Colonic mucosa (tissue), 4 donors: ENCODE measurements around the gene SLC6A19. TPM values are rescaled to one million over a fixed set of nuclear protein-coding genes. Genes with fewer than 3 reads are reported as not detected.

Experiments used
- DNase-seq: peaks from one replicate; pipeline ENCODE4 v3.0.0-alpha.2; 2020
- H3K27ac ChIP-seq: fragments of 200-600 bp; one replicate; pipeline ENCODE4 v1.8.0; 2021
- H3K27me3 ChIP-seq: fragments of 200-600 bp; one replicate; pipeline ENCODE4 v1.8.0; 2021
- H3K36me3 ChIP-seq: fragments of 200-600 bp; one replicate; pipeline ENCODE4 v1.8.0; 2021
- H3K4me1 ChIP-seq: fragments of 200-600 bp; one replicate; pipeline ENCODE4 v1.8.0; 2021; ENCODE audit warnings: mild to moderate bottlenecking
- H3K4me3 ChIP-seq: fragments of 200-600 bp; one replicate; pipeline ENCODE4 v1.8.0; 2021
- H3K9ac ChIP-seq, 2 donors: one replicate each; pipeline ENCODE4 v1.7.0; 2013; ENCODE audit warnings: control low read depth in 2 of 2, low read depth in 2 of 2, low read length in 2 of 2
- H3K9me3 ChIP-seq: fragments of 200-600 bp; one replicate; pipeline ENCODE4 v1.8.0; 2021
- intact Hi-C: fragments of 100-400 bp; cut with DNase I; formaldehyde crosslinking; loops from one replicate; pipeline ENCODE4 v1.14.1; 2022
- total RNA-seq, 2 donors: library from RNA; stranded (reverse); fragmentation: NEBNext Ultra II Directional in 1 of 2; extraction: Animal tissue kit (Norgen Biotek cat#: 25700) in 1 of 2; gene quantifications; one replicate each; pipeline ENCODE4 v1.2.1, GENCODE V29; 2021
- TF ChIP-seq, protein P1 (sequence below): fragments of 200-600 bp; IDR thresholded peaks from one replicate; pipeline ENCODE4 v1.8.0; 2022; ENCODE audit warnings: antibody characterized with exemption, mild to moderate bottlenecking
- donor health status: healthy.
- donor health status: DM: no; HTN: no; CAD: no.
- donor health status: DM: no; HTN: no; CAD: no.

Gene SLC6A19
- total RNA-seq, 2 donors from 2014 or later, result 0.67 to 56.2 TPM

DNA sequence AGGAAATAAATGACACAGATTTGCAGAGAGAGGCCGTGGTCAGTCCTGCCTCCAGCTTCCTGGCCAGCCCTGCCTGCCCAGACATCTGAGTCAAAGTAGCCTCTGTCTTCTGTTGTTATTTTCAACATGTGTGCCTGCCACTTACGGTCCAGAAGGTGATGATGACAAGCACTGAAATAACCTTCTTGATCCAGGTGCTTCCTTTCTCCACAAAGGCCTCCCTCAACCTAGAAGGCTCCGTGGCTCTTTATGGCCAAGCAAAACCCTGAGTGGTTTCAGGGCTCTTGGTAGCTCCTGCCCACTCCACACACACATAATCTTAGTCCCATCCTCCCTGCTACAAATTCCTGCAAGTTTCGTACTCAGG lies 34.1 kb upstream of the SLC6A19 start:
- intact Hi-C loops, result loop anchor here (2.0 to 5.0 kb wide), 2 partner anchors 245 to 475 kb away; no protein-coding TSS in a partner anchor
- no peak for DNase-seq
- H3K4me3 ChIP-seq, result no peak overlapping the region

DNA sequence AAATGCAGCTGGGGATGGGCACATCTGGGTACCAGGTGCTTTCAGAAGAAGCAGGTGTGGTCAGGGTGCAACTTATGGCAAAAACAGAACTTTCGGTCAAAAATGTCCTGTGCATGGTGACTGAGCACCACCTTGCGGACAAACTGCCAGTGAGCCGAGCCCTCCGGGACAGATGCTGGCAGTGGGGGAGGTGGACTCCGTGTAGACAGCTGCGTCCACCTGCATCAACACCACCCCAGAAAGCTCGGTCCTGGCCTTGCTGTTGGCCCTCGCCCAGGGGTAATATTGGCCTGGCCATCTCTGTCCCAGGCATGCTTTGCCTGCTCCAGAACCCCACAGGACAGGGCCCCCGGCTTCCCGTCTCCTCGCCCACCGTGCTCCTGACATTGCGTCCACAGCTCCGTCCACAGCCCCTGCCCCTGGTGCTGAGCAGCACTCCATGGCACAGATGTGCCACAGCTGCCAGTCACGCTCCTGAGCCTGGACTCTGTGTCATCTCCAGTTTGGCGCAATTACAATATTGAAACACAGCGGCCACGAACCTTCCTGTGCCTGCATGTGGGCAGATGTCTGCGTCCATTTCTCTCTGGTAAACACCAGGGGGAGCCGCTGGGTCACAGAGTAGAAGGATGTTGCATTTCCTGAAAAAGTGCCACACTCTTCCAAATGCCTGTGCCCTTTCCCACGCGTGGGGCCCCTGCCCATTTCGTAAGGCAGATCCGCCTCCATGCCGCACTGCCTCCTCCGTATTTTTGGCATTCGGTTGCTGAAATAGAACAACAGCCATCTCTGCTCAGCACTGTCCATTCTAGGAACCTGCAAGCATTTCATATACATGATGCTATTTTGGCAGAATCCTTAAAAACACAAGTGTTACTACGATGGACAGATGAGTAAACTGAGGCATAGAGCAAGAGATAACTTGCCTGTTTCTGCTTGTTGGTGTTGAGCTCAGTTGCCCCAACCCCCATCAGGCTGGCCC lies 33.4 kb upstream of the SLC6A19 start:
- Histone ChIP-seq H3K36me3 (no peaks in the 10 kb centered on the region), H3K9ac (peak overlapping the region in 1 of 2 donors; percentile 1), H3K27ac (no peak overlapping the region), H3K4me1 (peaks cover 5% of the 10 kb centered on the region), H3K9me3 (no peaks in the 10 kb centered on the region), H3K4me3 (no peak overlapping the region), H3K27me3 (no peaks in the 10 kb centered on the region)
- DNase-seq, result peak; percentile 75
- intact Hi-C loops, result loop anchor here (2.0 to 5.0 kb wide), 2 partner anchors 245 to 474 kb away; no protein-coding TSS in a partner anchor
- TF ChIP-seq, protein P1, sequence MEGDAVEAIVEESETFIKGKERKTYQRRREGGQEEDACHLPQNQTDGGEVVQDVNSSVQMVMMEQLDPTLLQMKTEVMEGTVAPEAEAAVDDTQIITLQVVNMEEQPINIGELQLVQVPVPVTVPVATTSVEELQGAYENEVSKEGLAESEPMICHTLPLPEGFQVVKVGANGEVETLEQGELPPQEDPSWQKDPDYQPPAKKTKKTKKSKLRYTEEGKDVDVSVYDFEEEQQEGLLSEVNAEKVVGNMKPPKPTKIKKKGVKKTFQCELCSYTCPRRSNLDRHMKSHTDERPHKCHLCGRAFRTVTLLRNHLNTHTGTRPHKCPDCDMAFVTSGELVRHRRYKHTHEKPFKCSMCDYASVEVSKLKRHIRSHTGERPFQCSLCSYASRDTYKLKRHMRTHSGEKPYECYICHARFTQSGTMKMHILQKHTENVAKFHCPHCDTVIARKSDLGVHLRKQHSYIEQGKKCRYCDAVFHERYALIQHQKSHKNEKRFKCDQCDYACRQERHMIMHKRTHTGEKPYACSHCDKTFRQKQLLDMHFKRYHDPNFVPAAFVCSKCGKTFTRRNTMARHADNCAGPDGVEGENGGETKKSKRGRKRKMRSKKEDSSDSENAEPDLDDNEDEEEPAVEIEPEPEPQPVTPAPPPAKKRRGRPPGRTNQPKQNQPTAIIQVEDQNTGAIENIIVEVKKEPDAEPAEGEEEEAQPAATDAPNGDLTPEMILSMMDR, result peak; percentile 21

More for the DNA sequence above, 34.1 kb upstream of the SLC6A19 start:
- Histone ChIP-seq H3K4me1 (peaks cover 5% of the 10 kb centered on the region), H3K27ac (no peak overlapping the region), H3K9ac (no peak overlapping the region), H3K9me3 (no peaks in the 10 kb centered on the region), H3K27me3 (no peaks in the 10 kb centered on the region), H3K36me3 (no peaks in the 10 kb centered on the region)
- TF ChIP-seq, protein P1, result no peak

DNA sequence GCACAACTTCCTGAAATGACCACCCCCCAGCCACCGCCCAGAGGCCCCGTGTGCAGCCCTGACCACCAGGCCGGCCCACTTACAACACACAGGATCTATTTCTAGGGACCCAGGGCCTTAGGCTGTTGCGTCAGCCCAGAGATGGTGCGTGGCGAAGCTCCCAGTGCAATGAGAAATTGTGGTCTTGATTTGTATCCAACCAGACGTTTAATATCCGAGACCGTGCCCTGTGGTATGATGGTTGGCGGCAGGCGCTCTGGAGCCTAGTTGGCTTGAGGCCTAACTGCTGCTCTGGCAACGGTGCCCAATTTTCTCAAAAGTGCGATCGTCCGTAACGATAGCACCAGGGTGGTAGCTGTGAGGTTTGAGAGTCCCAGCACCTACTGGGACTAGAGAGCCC lies 32.6 kb upstream of the SLC6A19 start:
- H3K9ac ChIP-seq, result no peak overlapping the region
- H3K4me3 ChIP-seq, result no peak overlapping the region
- H3K27me3 ChIP-seq, result no peaks in the 10 kb centered on the region
- intact Hi-C loops, result loop anchor here (5.0 kb wide), 1 partner anchor 474 kb away; no protein-coding TSS in a partner anchor
- TF ChIP-seq, protein P1, result no peak
- no peaks in the 10 kb centered on the region for H3K36me3 ChIP-seq
- no peak for DNase-seq
- no peaks in the 10 kb centered on the region for H3K9me3 ChIP-seq
- H3K27ac ChIP-seq, result no peak overlapping the region
- peaks cover 5% of the 10 kb centered on the region for H3K4me1 ChIP-seq

DNA sequence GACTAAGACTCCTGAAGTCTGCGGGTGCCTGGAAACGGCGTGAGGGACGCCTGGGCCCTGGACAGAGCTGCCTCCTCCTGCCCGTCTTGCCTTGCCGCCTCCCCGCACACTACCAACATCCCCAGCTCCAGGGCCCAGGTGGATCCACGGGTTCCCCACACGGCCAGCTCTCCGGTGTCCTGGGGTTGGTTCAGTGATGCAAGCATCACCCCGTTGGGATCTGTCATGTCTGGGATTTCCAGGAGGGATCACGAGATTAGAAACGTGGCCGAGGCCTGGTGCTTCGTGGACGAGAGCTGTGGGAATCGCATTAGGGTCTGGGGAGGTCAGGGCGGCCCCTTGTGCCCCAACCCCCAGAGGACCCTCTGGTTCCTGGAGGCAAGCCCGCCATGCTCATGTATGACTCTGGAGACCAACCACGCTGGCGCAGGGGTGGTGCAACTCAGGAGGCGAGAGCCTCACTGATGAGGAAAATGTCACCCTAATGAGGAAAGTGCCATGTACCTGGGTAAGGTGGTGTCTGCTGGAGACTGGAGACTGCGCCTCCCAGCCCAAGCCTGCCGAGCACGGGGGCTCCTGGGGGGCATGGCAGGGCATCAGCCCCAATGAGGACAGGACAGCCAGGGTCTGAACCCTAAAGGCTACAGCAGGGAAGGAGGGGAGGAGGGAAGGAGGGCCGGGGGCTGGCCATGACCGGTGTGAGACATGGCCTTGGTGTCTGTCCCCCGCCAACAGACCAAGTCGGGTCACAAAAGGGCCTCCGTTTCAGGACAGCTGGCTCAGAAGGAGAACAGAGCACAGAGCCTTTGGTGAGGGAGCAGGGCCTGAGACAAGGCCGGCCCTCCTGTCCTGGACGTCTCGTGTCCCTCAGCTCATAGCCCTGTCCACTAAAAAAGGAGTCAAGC lies 31.9 kb upstream of the SLC6A19 start:
- intact Hi-C loops, result loop anchor here (5.0 kb wide), 1 partner anchor 473 kb away; no protein-coding TSS in a partner anchor
- no peaks in the 10 kb centered on the region for H3K27me3 ChIP-seq

More for the DNA sequence above, 31.9 kb upstream of the SLC6A19 start:
- Histone ChIP-seq H3K4me3 (no peak overlapping the region), H3K27ac (no peak overlapping the region), H3K9ac (no peak overlapping the region), H3K36me3 (no peaks in the 10 kb centered on the region), H3K9me3 (no peaks in the 10 kb centered on the region), H3K4me1 (peaks cover 5% of the 10 kb centered on the region)
- no peak for DNase-seq
- TF ChIP-seq, protein P1, result no peak
